Astrocyte (in vitro differentiated cells and primary cell): ENCODE data around the gene CNN3.

Experiments
- CTCF ChIP-seq: IDR thresholded peaks from 2 replicates; pipeline ENCODE4 v1.5.1; 2011; ENCODE audit warnings: low read depth, mild to moderate bottlenecking, inconsistent platforms, low read length, moderate library complexity; ENCODE audit not compliant: insufficient read depth
- EZH2 ChIP-seq: IDR thresholded peaks from 2 replicates; pipeline ENCODE4 v1.6.1; 2012; ENCODE audit warnings: mild to moderate bottlenecking, low read length, inconsistent platforms; ENCODE audit not compliant: insufficient read depth

GRCh38 chr1:94859174-94859573 is 67.7 kb downstream of the CNN3 start:
- TF ChIP-seq CTCF, result no peak
- TF ChIP-seq EZH2, result no peak
